Esophagus muscularis mucosa (tissue), 4 donors: Measurements from ENCODE around the gene CD164. TPM values are rescaled to one million over a fixed set of nuclear protein-coding genes. Genes with fewer than 3 reads are reported as not detected.

ENCODE experiments used
- DNase-seq: peaks from one replicate; pipeline ENCODE4 v3.0.0-alpha.2; 2017; ENCODE audit errors: extremely low spot score
- H3K27ac ChIP-seq, 4 donors: fragments of 200-600 bp; sonication (generic); replicated peaks in 1 of 4; 1 replicate in 3 of 4; 2 replicates in 1 of 4; pipeline ENCODE4 v1.5.1; 2016 to 2019; ENCODE audit warnings: mild to moderate bottlenecking in 1 of 4
- H3K27me3 ChIP-seq, 4 donors: fragments of 200-600 bp; sonication (generic); one replicate each; pipeline versions ENCODE4 v1.5.1 to v1.6.0; 2016 to 2019
- H3K36me3 ChIP-seq, 4 donors: fragments of 200-600 bp; sonication (generic); one replicate each; pipeline ENCODE4 v1.5.1; 2016 to 2019
- H3K4me1 ChIP-seq, 4 donors: fragments of 200-600 bp; sonication (generic); one replicate each; pipeline ENCODE4 v1.5.1; 2016 to 2019
- H3K4me3 ChIP-seq, 4 donors: fragments of 200-600 bp; sonication (generic); 1 replicate in 2 of 4; 2 replicates in 2 of 4; pipeline ENCODE4 v1.5.1; 2016 to 2019; ENCODE audit warnings: mild to moderate bottlenecking in 4 of 4, moderate library complexity in 1 of 4
- H3K9me3 ChIP-seq, 4 donors: fragments of 200-600 bp; sonication (generic); 1 replicate in 3 of 4; 2 replicates in 1 of 4; pipeline ENCODE4 v1.5.1; 2016 to 2019
- POLR2AphosphoS5 ChIP-seq, 2 donors: sonication (generic); formaldehyde crosslinking; IDR thresholded peaks; one replicate each; pipeline ENCODE4 v1.6.1; 2017; ENCODE audit warnings: antibody characterized with exemption in 2 of 2
- WGBS: methylation state at CpG from one replicate; pipeline ENCODE4 v1.1.5; 2018; 5-methylcytosine and 5-hydroxymethylcytosine counted together
- intact Hi-C: fragments of 100-400 bp; cut with DNase I; formaldehyde crosslinking; loops from one replicate; pipeline ENCODE4 v1.15.1; 2023
- total RNA-seq, 4 donors: library from RNA; depleted of rRNA; stranded (reverse); fragments of >200 nt; gene quantifications; one replicate each; pipeline versions ENCODE4 v1.1.0 to v1.2.1, GENCODE V29; 2016

The CD164 gene
- total RNA-seq, 4 donors from 2014 or later, result 94.4 to 139 (median 120) TPM

DNA sequence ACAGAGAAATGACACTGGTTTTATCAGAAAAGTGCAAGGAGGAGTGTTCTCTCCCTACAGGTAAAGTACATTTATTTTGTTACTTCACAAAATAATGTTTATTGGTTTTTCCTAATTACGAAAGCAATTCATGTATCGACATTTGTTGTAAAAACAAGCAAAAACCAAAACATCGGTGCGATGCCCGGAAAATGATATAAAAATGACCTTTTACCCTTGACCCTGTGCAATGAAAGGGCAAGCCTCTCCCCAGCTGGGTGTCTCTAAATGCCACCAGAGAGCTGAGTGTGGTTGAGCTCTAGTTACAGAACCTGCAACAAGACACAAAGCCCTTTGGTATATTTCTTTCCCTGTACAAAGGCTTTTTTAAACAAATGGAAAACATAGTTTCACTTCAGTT lies 65.4 kb downstream of the CD164 start:
- Histone ChIP-seq H3K36me3 (no peaks in the 10 kb centered on the region), H3K27ac (no peak overlapping the region), H3K4me1 (peaks cover 0 to 9% (median 0%) of the 10 kb centered on the region in 4 donors), H3K9me3 (no peaks in the 10 kb centered on the region), H3K27me3 (no peaks in the 10 kb centered on the region), H3K4me3 (no peak overlapping the region)
- intact Hi-C loops, result no loop called here
- no peak for TF ChIP-seq POLR2AphosphoS5 (IDR thresholded peaks at IDR 0.05)
- no peak for DNase-seq
- 91% methylated on average over 5 of the region's 5 CpGs for WGBS

Other genes with a start within 250 kb of the CD164 start
- gene PPIL6, start 58.2 kb upstream of the CD164 start, total RNA-seq, result 1 to 10 TPM; 2.2 to 9.2 (median 5.5) TPM
- 1 to 10 TPM; 4.6 to 7.6 (median 6.4) TPM for gene SMPD2, start 58.3 kb upstream of the CD164 start, total RNA-seq
- gene MICAL1, start 73.3 kb upstream of the CD164 start, total RNA-seq, result 10 to 100 TPM; 20.0 to 27.1 (median 23.5) TPM
- gene ZBTB24, start 100.8 kb upstream of the CD164 start, total RNA-seq, result 1 to 10 TPM; 5.3 to 6.4 (median 5.9) TPM